GM12878 (cell line): ENCODE data around the gene KAZN. TPM values are rescaled to one million over a fixed set of nuclear protein-coding genes. Genes with fewer than 3 reads are reported as not detected.

Experiments used
- ATAC-seq: fragments of 200-7000 bp; cut with Tn5 transposase; 3 replicates; pipeline ENCODE4 v1.9.1; 2020; ENCODE audit warnings: mild to moderate bottlenecking, moderate library complexity
- BruUV-seq: library from RNA; stranded (reverse); fragments of 400-500 nt; replicated peaks from 2 replicates; lab custom pipeline; 2021; lab: Mats Ljungman, UMichigan
- CTCF ChIA-PET: fragments of 300-600 bp; sonication (Branson Sonifier 250); formaldehyde crosslinking; extraction: SDS; loops from one replicate; lab custom pipeline; 2021; ENCODE audit warnings: inconsistent platforms; lab: Yijun Ruan, JAX
- POLR2A ChIA-PET: fragments of 350-600 bp; formaldehyde crosslinking; extraction: SDS; loops from one replicate; lab custom pipeline; 2021; ENCODE audit warnings: inconsistent platforms; lab: Charles Lee
- RAD21 ChIA-PET: fragments of 300-600 bp; sonication (Branson Sonifier 250); formaldehyde crosslinking; loops from one replicate; lab custom pipeline; 2023; ENCODE audit warnings: antibody characterized with exemption; ENCODE audit not compliant: unreplicated experiment; lab: Charles Lee
- SMC1A ChIA-PET: fragments of 300-600 bp; sonication (Branson Sonifier 250); formaldehyde crosslinking; loops from one replicate; lab custom pipeline; 2023; ENCODE audit not compliant: unreplicated experiment, uncharacterized antibody; lab: Charles Lee
- DNase-seq: peaks from one replicate; pipeline ENCODE4 v3.0.0-alpha.2; 2011; ENCODE audit warnings: low read depth, low spot score
- FAIRE-seq: peaks from 3 replicates; lab custom pipeline; 2011; peaks lifted over from hg19 to GRCh38; lab: Jason Lieb, UNC
- H2AFZ ChIP-seq: 2 replicates; pipeline ENCODE4 v1.6.0; 2011; ENCODE audit warnings: low read depth, low read length, control low read depth; ENCODE audit not compliant: control insufficient read depth
- H3K27ac ChIP-seq: 2 replicates; pipeline ENCODE4 v1.5.1; 2011; ENCODE audit warnings: control low read depth; ENCODE audit not compliant: control insufficient read depth, insufficient read depth
- H3K27me3 ChIP-seq, 2 experiments: replicated peaks in 1 of 2; 2 replicates each; pipeline versions ENCODE4 v1.6.0 to v1.6.1; 2011; ENCODE audit warnings: low read length in 1 of 2; ENCODE audit not compliant: control insufficient read depth in 2 of 2, insufficient read depth in 2 of 2
- H3K36me3 ChIP-seq, 2 experiments: 2 replicates each; pipeline ENCODE4 v1.5.1; 2011; ENCODE audit warnings: low read length in 1 of 2; ENCODE audit not compliant: control insufficient read depth in 2 of 2, insufficient read depth in 2 of 2
- H3K4me1 ChIP-seq: 2 replicates; pipeline ENCODE4 v1.6.1; 2011; ENCODE audit warnings: mild to moderate bottlenecking, low read length, moderate library complexity, mixed read lengths; ENCODE audit not compliant: control insufficient read depth, insufficient read depth
- H3K4me2 ChIP-seq: 2 replicates; pipeline ENCODE4 v1.6.0; 2011; ENCODE audit warnings: control low read depth; ENCODE audit not compliant: control insufficient read depth, insufficient read depth
- H3K4me3 ChIP-seq: fragments of 200-600 bp; sonication (generic); 2 replicates; pipeline ENCODE4 v1.5.1; 2016
- H3K79me2 ChIP-seq: 2 replicates; pipeline ENCODE4 v1.6.0; 2011; ENCODE audit warnings: low read length; ENCODE audit not compliant: control insufficient read depth, insufficient read depth
- H3K9ac ChIP-seq: 2 replicates; pipeline ENCODE4 v1.8.0; 2011; ENCODE audit warnings: low read length, control low read depth, mixed read lengths; ENCODE audit not compliant: control insufficient read depth, insufficient read depth
- H3K9me3 ChIP-seq: replicated peaks from 3 replicates; pipeline ENCODE4 v1.5.1; 2011; ENCODE audit warnings: mild to moderate bottlenecking, low read length; ENCODE audit not compliant: control insufficient read depth, insufficient read depth
- H4K20me1 ChIP-seq: 2 replicates; pipeline ENCODE4 v1.6.0; 2011; ENCODE audit not compliant: control insufficient read depth, insufficient read depth
- HDAC2 ChIP-seq: fragments of 200-600 bp; sonication (generic); IDR thresholded peaks from 2 replicates; pipeline ENCODE4 v1.6.1; 2017
- POLR2AphosphoS5 ChIP-seq: IDR thresholded peaks from 2 replicates; pipeline ENCODE4 v1.6.1; 2011; ENCODE audit warnings: mild to moderate bottlenecking, low read length, inconsistent platforms
- RELA ChIP-seq: fragments of 450-650 bp; IDR thresholded peaks from 2 replicates; pipeline ENCODE4 v1.8.0; 2014; ENCODE audit warnings: borderline replicate concordance; ENCODE audit not compliant: partially characterized antibody
- SRF ChIP-seq, 2 experiments: IDR thresholded peaks; 2 replicates each; pipeline ENCODE4 v1.6.1; 2011; ENCODE audit warnings: low read depth in 2 of 2, low read length in 2 of 2, mild to moderate bottlenecking in 1 of 2, moderate library complexity in 1 of 2
- TCF12 ChIP-seq: IDR thresholded peaks from 2 replicates; pipeline ENCODE4 v1.6.1; 2011; ENCODE audit warnings: low read depth, mild to moderate bottlenecking, low read length
- WGBS: methylation state at CpG from one replicate; pipeline ENCODE4 v1.1.6; 2016; ENCODE audit warnings: low lambda C conversion rate; ENCODE audit not compliant: insufficient replicate concordance, insufficient coverage; ENCODE audit errors: missing lambda C conversion rate; 5-methylcytosine and 5-hydroxymethylcytosine counted together
- in situ Hi-C: fragments of 300-500 bp; cut with MboI; formaldehyde crosslinking; loops from 9 replicates; pipeline ENCODE4 v1.14.3; 2018; ENCODE audit warnings: mixed read lengths
- intact Hi-C: fragments of 100-400 bp; cut with micrococcal nuclease; formaldehyde crosslinking; loops from one replicate; pipeline ENCODE4 v1.14.2; 2022; ENCODE audit not compliant: unreplicated experiment
- polyA plus RNA-seq, 11 experiments: library from polyadenylated mRNA; depleted of rRNA in 4 of 11; unstranded in 6 of 11; stranded (reverse) in 5 of 11; fragments of >200 nt; fragmentation: Nextera tagmentation in 4 of 11; fragmentation: Illumina TruSeq in 1 of 11; extraction: Ambion mirVana in 4 of 11; extraction: Trizol in 1 of 11; gene quantifications; 1 replicate in 1 of 11; 2 replicates in 10 of 11; pipeline versions ENCODE4 v1.2.1 to v1.2.3, GENCODE V29; 2011 to 2016; ENCODE audit warnings: inconsistent platforms in 2 of 11, missing spikeins in 2 of 11, low read depth in 1 of 11
- total RNA-seq, 4 experiments: library from RNA; depleted of rRNA in 3 of 4; stranded (reverse); fragments of >200 nt in 3 of 4; fragmentation: Illumina TruSeq in 1 of 4; extraction: Trizol in 1 of 4; gene quantifications; 2 replicates each; pipeline versions ENCODE4 v1.2.1 to v1.2.3, GENCODE V29; 2013 to 2021
- TF ChIP-seq, protein P1 (sequence below): fragments of 450-650 bp; IDR thresholded peaks from 2 replicates; pipeline ENCODE4 v1.6.1; 2017; ENCODE audit warnings: mild to moderate bottlenecking, low read depth, inconsistent platforms; ENCODE audit not compliant: poor library complexity, severe bottlenecking
- TF ChIP-seq, protein P2 (sequence below): fragments of 450-650 bp; IDR thresholded peaks from 2 replicates; pipeline ENCODE4 v1.6.1; 2018; ENCODE audit warnings: mild to moderate bottlenecking, low read depth, moderate library complexity; ENCODE audit not compliant: partially characterized antibody
- TF ChIP-seq, protein P3 (sequence below): fragments of 450-650 bp; IDR thresholded peaks from 2 replicates; pipeline ENCODE4 v1.6.1; 2017; ENCODE audit warnings: mild to moderate bottlenecking, moderate library complexity

KAZN gene
- total and polyA plus RNA-seq, 10 of the 15 experiments (the other 5 are each of a cell fraction or from before 2014, with no cell fraction given): 0.72 to 4.0 (median 1.2) TPM

DNA sequence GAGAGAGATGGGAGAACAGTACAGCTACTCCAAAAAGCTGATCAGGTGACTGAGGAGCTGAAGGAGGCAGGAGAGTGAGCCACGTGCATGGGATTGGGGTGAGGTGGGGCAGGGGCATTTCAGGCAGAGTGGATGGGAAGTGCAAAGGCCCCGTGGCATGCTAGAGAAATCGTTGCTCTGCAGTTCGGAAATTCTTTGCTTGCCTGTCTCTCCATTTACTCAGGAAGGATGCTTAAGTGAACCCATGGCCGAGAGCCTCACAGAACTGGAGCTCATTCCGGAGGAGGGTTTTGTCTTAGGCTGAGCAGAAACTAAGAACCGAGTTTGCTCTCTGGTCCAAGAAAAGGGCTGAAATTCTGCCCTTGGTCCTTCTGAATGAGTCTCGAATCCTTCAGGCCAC is 415.3 kb downstream of the KAZN start:
- Histone ChIP-seq H3K9me3 (no peaks in the 10 kb centered on the region), H3K27me3 (no peaks in the 10 kb centered on the region), H3K79me2 (no peaks in the 10 kb centered on the region), H3K27ac (no peak overlapping the region), H3K36me3 (no peaks in the 10 kb centered on the region), H4K20me1 (no peaks in the 10 kb centered on the region), H3K4me3 (no peak overlapping the region), H3K9ac (no peak overlapping the region), H2AFZ (no peak overlapping the region), H3K4me2 (no peak overlapping the region), H3K4me1 (no peaks in the 10 kb centered on the region)
- SMC1A ChIA-PET: no interaction called here
- in situ Hi-C loops (no loop called here), intact Hi-C loops (no loop called here)
- DNase-seq (no peak), ATAC-seq (no peak), FAIRE-seq (no peak)
- POLR2A ChIA-PET: no interaction called here
- 37% methylated on average over 8 of the region's 8 CpGs for WGBS
- no TSS peak for BruUV-seq
- TF ChIP-seq SRF (IDR thresholded peaks at IDR 0.05; ENCODE audit: low read depth in 2 of 2, low read length in 2 of 2) (no peak), RELA (no peak), TCF12 (no peak)
- TF ChIP-seq, protein P1, sequence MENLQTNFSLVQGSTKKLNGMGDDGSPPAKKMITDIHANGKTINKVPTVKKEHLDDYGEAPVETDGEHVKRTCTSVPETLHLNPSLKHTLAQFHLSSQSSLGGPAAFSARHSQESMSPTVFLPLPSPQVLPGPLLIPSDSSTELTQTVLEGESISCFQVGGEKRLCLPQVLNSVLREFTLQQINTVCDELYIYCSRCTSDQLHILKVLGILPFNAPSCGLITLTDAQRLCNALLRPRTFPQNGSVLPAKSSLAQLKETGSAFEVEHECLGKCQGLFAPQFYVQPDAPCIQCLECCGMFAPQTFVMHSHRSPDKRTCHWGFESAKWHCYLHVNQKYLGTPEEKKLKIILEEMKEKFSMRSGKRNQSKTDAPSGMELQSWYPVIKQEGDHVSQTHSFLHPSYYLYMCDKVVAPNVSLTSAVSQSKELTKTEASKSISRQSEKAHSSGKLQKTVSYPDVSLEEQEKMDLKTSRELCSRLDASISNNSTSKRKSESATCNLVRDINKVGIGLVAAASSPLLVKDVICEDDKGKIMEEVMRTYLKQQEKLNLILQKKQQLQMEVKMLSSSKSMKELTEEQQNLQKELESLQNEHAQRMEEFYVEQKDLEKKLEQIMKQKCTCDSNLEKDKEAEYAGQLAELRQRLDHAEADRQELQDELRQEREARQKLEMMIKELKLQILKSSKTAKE: no peak
- CTCF ChIA-PET: interaction anchor here (0.8 to 1.0 kb wide), 2 partner anchors 14 to 137 kb away, joined by 4 to 5 read pairs; no protein-coding TSS in a partner anchor
- RAD21 ChIA-PET: no interaction called here

DNA sequence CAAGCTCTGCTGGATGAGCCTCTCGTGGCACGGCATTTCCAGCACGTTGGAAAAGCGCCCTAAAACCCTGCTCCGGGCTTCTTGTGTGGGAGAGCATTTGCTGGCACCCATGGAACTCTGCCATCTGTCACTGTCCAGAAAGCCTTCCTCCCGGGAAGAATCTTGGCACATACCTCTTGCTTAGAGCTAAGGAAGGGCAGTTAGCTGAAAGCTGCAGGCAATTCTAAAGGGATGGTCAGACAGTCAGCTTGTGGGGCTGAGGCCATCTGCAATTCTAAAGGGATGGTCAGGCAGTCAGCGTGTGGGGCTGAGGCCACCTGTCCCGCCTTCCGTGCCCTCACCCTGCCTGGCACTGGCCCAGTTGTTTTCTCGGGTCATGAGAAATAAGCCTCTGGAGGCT is 416.0 kb downstream of the KAZN start:
- no peak overlapping the region for H3K27ac ChIP-seq
- ChIA-PET CTCF (no interaction called here), RAD21 (no interaction called here), SMC1A (no interaction called here), POLR2A (no interaction called here)
- FAIRE-seq: no peak
- no peaks in the 10 kb centered on the region for H3K27me3 ChIP-seq
- ATAC-seq: no peak
- H3K9me3 ChIP-seq: no peaks in the 10 kb centered on the region
- no peak overlapping the region for H3K4me3 ChIP-seq
- BruUV-seq: no TSS peak
- DNase-seq: no peak
- no peaks in the 10 kb centered on the region for H4K20me1 ChIP-seq
- in situ Hi-C loops: no loop called here
- H3K9ac ChIP-seq: no peak overlapping the region
- 52% methylated on average over 10 of the region's 10 CpGs for WGBS
- intact Hi-C loops: no loop called here
- no peaks in the 10 kb centered on the region for H3K79me2 ChIP-seq
- H3K36me3 ChIP-seq: no peaks in the 10 kb centered on the region
- no peaks in the 10 kb centered on the region for H3K4me1 ChIP-seq
- H3K4me2 ChIP-seq: no peak overlapping the region
- no peak overlapping the region for H2AFZ ChIP-seq
- TF ChIP-seq, protein P2, sequence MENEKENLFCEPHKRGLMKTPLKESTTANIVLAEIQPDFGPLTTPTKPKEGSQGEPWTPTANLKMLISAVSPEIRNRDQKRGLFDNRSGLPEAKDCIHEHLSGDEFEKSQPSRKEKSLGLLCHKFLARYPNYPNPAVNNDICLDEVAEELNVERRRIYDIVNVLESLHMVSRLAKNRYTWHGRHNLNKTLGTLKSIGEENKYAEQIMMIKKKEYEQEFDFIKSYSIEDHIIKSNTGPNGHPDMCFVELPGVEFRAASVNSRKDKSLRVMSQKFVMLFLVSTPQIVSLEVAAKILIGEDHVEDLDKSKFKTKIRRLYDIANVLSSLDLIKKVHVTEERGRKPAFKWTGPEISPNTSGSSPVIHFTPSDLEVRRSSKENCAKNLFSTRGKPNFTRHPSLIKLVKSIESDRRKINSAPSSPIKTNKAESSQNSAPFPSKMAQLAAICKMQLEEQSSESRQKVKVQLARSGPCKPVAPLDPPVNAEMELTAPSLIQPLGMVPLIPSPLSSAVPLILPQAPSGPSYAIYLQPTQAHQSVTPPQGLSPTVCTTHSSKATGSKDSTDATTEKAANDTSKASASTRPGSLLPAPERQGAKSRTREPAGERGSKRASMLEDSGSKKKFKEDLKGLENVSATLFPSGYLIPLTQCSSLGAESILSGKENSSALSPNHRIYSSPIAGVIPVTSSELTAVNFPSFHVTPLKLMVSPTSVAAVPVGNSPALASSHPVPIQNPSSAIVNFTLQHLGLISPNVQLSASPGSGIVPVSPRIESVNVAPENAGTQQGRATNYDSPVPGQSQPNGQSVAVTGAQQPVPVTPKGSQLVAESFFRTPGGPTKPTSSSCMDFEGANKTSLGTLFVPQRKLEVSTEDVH: no peak
- TF ChIP-seq, protein P3, sequence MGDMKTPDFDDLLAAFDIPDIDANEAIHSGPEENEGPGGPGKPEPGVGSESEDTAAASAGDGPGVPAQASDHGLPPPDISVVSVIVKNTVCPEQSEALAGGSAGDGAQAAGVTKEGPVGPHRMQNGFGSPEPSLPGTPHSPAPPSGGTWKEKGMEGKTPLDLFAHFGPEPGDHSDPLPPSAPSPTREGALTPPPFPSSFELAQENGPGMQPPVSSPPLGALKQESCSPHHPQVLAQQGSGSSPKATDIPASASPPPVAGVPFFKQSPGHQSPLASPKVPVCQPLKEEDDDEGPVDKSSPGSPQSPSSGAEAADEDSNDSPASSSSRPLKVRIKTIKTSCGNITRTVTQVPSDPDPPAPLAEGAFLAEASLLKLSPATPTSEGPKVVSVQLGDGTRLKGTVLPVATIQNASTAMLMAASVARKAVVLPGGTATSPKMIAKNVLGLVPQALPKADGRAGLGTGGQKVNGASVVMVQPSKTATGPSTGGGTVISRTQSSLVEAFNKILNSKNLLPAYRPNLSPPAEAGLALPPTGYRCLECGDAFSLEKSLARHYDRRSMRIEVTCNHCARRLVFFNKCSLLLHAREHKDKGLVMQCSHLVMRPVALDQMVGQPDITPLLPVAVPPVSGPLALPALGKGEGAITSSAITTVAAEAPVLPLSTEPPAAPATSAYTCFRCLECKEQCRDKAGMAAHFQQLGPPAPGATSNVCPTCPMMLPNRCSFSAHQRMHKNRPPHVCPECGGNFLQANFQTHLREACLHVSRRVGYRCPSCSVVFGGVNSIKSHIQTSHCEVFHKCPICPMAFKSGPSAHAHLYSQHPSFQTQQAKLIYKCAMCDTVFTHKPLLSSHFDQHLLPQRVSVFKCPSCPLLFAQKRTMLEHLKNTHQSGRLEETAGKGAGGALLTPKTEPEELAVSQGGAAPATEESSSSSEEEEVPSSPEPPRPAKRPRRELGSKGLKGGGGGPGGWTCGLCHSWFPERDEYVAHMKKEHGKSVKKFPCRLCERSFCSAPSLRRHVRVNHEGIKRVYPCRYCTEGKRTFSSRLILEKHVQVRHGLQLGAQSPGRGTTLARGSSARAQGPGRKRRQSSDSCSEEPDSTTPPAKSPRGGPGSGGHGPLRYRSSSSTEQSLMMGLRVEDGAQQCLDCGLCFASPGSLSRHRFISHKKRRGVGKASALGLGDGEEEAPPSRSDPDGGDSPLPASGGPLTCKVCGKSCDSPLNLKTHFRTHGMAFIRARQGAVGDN: no peak
- TF ChIP-seq HDAC2 (no peak), POLR2AphosphoS5 (no peak), SRF (IDR thresholded peaks at IDR 0.05; ENCODE audit: low read depth in 2 of 2, low read length in 2 of 2) (no peak)
